Astrocyte of the cerebellum (primary cell): ENCODE measurements around the gene MS4A4E.
"Not testable (repeated sequence)": the region's sequence is repeated elsewhere in the genome, so short reads cannot be mapped to it uniquely, and the experiment has no call there.

ENCODE experiments used
- DNase-seq: peaks from one replicate; pipeline ENCODE4 v3.0.0-alpha.2; 2011; ENCODE audit warnings: low read depth
- H3K4me3 ChIP-seq: 2 replicates; pipeline ENCODE4 v1.5.1; 2011; ENCODE audit warnings: mild to moderate bottlenecking, low read depth, low read length, moderate library complexity
- CTCF ChIP-seq: IDR thresholded peaks from 2 replicates; pipeline ENCODE4 v1.5.1; 2012; ENCODE audit warnings: low read length, low read depth, moderate library complexity, mild to moderate bottlenecking; ENCODE audit errors: missing control alignments
- in situ Hi-C: cut with HindIII; loops from 2 replicates; pipeline ENCODE4 v1.10.0; 2017; ENCODE audit warnings: low sequenced_read_pairs

Gene MS4A4E

GRCh38 chr11:60208146-60208895, 34.6 kb downstream of the MS4A4E start:
- in situ Hi-C loops, result no loop called here
- no peak for DNase-seq
- no peak overlapping the region for H3K4me3 ChIP-seq
- no peak for TF ChIP-seq CTCF

GRCh38 chr11:60206616-60207015, 36.3 kb downstream of the MS4A4E start:
- in situ Hi-C loops, result no loop called here
- no peak for DNase-seq
- no peak for TF ChIP-seq CTCF

GRCh38 chr11:60204922-60205321, 38.0 kb downstream of the MS4A4E start:
- no peak overlapping the region for H3K4me3 ChIP-seq
- in situ Hi-C loops, result no loop called here
- no peak for TF ChIP-seq CTCF
- no peak for DNase-seq

More at GRCh38 chr11:60206616-60207015, 36.3 kb downstream of the MS4A4E start:
- no peak overlapping the region for H3K4me3 ChIP-seq

GRCh38 chr11:60201334-60201733, 41.6 kb downstream of the MS4A4E start:
- in situ Hi-C loops, result not testable (repeated sequence)

GRCh38 chr11:60197442-60197841, 45.5 kb downstream of the MS4A4E start:
- in situ Hi-C loops, result no loop called here
- no peak overlapping the region for H3K4me3 ChIP-seq
- no peak for TF ChIP-seq CTCF
- no peak for DNase-seq

More at GRCh38 chr11:60201334-60201733, 41.6 kb downstream of the MS4A4E start:
- H3K4me3 ChIP-seq, DNase-seq: not testable (repeated sequence)

GRCh38 chr11:60195923-60196368, 47.0 kb downstream of the MS4A4E start:
- in situ Hi-C loops, result no loop called here
- no peak overlapping the region for H3K4me3 ChIP-seq
- no peak for TF ChIP-seq CTCF
- no peak for DNase-seq

- DNase-seq, result no peak
- in situ Hi-C loops, result no loop called here
- H3K4me3 ChIP-seq, result no peak overlapping the region
- TF ChIP-seq CTCF, result no peak
These were observed 48.4 kb downstream of the MS4A4E start for GRCh38 chr11:60194511-60194910.
